ENCODE data around the gene HOXC9. TPM values are rescaled to one million over a fixed set of nuclear protein-coding genes. Genes with fewer than 3 reads are reported as not detected.

HOXC9 gene
- total RNA-seq, 1 experiment from 2014 or later, result 11.3 TPM

- TF ChIP-seq REST (IDR thresholded peaks at IDR 0.05; ENCODE audit: low read depth), result no peak
- no peak for TF ChIP-seq RAD21 (IDR thresholded peaks at IDR 0.05; ENCODE audit: low read depth)
- no peak for TF ChIP-seq CTCF (IDR thresholded peaks at IDR 0.05 in 2 of 3, conservative IDR thresholded peaks at IDR 0.05 in 1 of 3; ENCODE audit: borderline replicate concordance in 1 of 3, insufficient read depth in 1 of 3, low read depth in 2 of 3, low read length in 2 of 3)
- no peak for TF ChIP-seq SP1 (IDR thresholded peaks at IDR 0.05; ENCODE audit: low read depth)
Measured at GRCh38 chr12:54046809-54047159, 46.8 kb downstream of the HOXC9 start (continued).

GRCh38 chr12:54047160-54047963, 47.4 kb downstream of the HOXC9 start:
- no peaks in the 10 kb centered on the region for H3K9me3 ChIP-seq (ENCODE audit: control insufficient read depth in 1 of 2, insufficient read depth in 1 of 2, low read depth in 1 of 2, low read length in 2 of 2)
- CTCF ChIA-PET, result no interaction called here
- no peak overlapping the region for H2AFZ ChIP-seq (ENCODE audit: low read depth, low read length, poor library complexity, severe bottlenecking)
- H3K36me3 ChIP-seq (ENCODE audit: control insufficient read depth in 1 of 2, insufficient read depth in 2 of 2, low read length in 2 of 2), result no peaks in the 10 kb centered on the region
- RAD21 ChIA-PET (ENCODE audit: low non-redundant PET in 1 of 2, low total read pairs in 2 of 2, uncharacterized antibody in 2 of 2, unreplicated experiment in 2 of 2), result no interaction called here
- H3K9ac ChIP-seq (ENCODE audit: low read length), result no peak overlapping the region
- no TSS peak for BruUV-seq (replicated peaks)
- no peaks in the 10 kb centered on the region for H3K9me2 ChIP-seq (ENCODE audit: insufficient read depth)
- H3K27me3 ChIP-seq (ENCODE audit: insufficient read depth, low read length), result no peaks in the 10 kb centered on the region
- no peaks in the 10 kb centered on the region for H3K79me2 ChIP-seq (ENCODE audit: insufficient read depth, low read length)
- ATAC-seq (no peak), DNase-seq (ENCODE audit: low read depth, low spot score) (no peak)
- POLR2A ChIA-PET, result no interaction called here
- no peaks in the 10 kb centered on the region for H3K4me1 ChIP-seq (ENCODE audit: control insufficient read depth in 1 of 2, insufficient read depth in 2 of 2, low read length in 2 of 2)
- H4K20me1 ChIP-seq (ENCODE audit: insufficient read depth), result no peaks in the 10 kb centered on the region
- H3K27ac ChIP-seq (ENCODE audit: low read depth, low read length), result no peak overlapping the region
- H3K4me3 ChIP-seq (replicated peaks in 1 of 2; ENCODE audit: low read depth in 1 of 2, low read length in 2 of 2), result no peak overlapping the region
- H3K4me2 ChIP-seq (ENCODE audit: low read length), result no peak overlapping the region
- intact Hi-C loops (cut with micrococcal nuclease), result no loop called here
- TF ChIP-seq EZH2 (IDR thresholded peaks at IDR 0.05) (no peak), RAD21 (IDR thresholded peaks at IDR 0.05; ENCODE audit: low read depth) (no peak), POLR2A (IDR thresholded peaks at IDR 0.05; ENCODE audit: borderline replicate concordance, extremely low read depth, insufficient read depth, insufficient read length) (no peak), ZFX (IDR thresholded peaks at IDR 0.05) (no peak), EZH2phosphoT487 (IDR thresholded peaks at IDR 0.05; ENCODE audit: borderline replicate concordance) (no peak), CTCF (IDR thresholded peaks at IDR 0.05 in 2 of 3, conservative IDR thresholded peaks at IDR 0.05 in 1 of 3; ENCODE audit: borderline replicate concordance in 1 of 3, insufficient read depth in 1 of 3, low read depth in 2 of 3, low read length in 2 of 3) (no peak), ELF1 (IDR thresholded peaks at IDR 0.05; ENCODE audit: borderline replicate concordance, low read depth) (no peak), ZNF274 (IDR thresholded peaks at IDR 0.05; ENCODE audit: low read depth, low read length) (no peak), JUND (IDR thresholded peaks at IDR 0.05) (no peak), YY1 (IDR thresholded peaks at IDR 0.05; ENCODE audit: extremely low read depth, insufficient replicate concordance, low read depth, low read length) (no peak), SP1 (IDR thresholded peaks at IDR 0.05; ENCODE audit: low read depth) (no peak), SRF (IDR thresholded peaks at IDR 0.05; ENCODE audit: low read depth) (no peak), CEBPB (IDR thresholded peaks at IDR 0.05; ENCODE audit: low read depth) (no peak), FOSL1 (IDR thresholded peaks at IDR 0.05; ENCODE audit: low read depth) (no peak)

Data from HCT116 (cell line).